Measurements from ENCODE around the gene TRABD. TPM values are rescaled to one million over a fixed set of nuclear protein-coding genes. Genes with fewer than 3 reads are reported as not detected.
A peak's percentile ranks its signal among the peaks of the same experiment; 100 is the strongest.

Gene TRABD
- polyA plus RNA-seq, 1 of the 3 experiments (the other 2 are of a cell fraction), result 50.6 TPM

DNA sequence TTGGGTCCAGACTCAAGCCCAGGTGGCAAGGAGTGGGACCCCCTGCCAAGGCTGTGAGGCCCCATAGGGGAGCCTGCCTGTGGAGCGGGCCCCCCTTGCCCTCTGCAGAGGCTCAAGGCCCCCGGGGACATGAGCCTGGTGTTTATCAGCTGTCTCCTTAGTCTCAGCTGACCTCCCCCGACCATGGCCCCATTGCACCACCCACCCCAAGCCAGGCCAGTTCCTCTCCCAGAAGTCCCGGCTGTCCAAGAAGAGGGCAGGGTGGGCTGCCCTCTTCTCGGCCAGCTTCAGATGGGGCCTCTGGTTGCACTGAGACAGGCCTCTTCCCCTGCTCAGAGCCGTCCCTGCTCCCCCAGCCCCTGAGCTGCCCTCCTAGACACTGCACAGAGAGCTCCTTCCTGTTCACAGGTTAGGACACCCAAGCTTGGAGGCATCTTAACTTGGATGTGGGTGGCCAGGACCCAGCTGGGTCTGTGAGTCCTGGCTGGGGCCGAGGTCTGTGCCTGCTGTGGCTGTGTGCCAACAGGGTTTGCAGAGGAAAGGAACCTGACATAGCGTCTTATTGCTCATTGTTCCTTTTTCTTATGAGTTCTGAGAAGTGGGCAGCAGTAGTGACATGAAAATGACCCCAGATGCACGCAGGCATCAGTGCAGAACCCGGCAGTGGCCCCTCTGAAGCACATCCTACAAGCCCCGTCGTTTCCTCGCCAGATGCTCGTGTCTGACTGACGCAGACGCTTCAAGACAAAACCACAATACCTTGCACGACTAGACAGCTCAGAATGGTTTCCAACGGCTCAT, 5.4 kb downstream of the TRABD start:
- no peaks in the 10 kb centered on the region for H3F3A ChIP-seq (replicated peaks; ENCODE audit: insufficient read depth)
- H3K9me3 ChIP-seq, result no peaks in the 10 kb centered on the region
- H3K36me3 ChIP-seq (replicated peaks in 1 of 2; ENCODE audit: control insufficient read depth in 1 of 2, insufficient read depth in 2 of 2, low read length in 1 of 2), result peaks cover 0 to 34% of the 10 kb centered on the region in 2 experiments
- no peak overlapping the region for H2AFZ ChIP-seq (ENCODE audit: low read depth)
- TF ChIP-seq TCF12 (IDR thresholded peaks at IDR 0.05), result no peak
- TF ChIP-seq SMC3 (IDR thresholded peaks at IDR 0.05; ENCODE audit: low read depth, low read length), result no peak
- TF ChIP-seq EZH2phosphoT487 (IDR thresholded peaks at IDR 0.05; ENCODE audit: borderline replicate concordance, low read depth), result no peak
- H3K4me3 ChIP-seq (ENCODE audit: low read depth in 2 of 2, low read length in 1 of 2), result no peak overlapping the region
- 85% methylated on average over 17 of the region's 18 CpGs for WGBS (ENCODE audit: low lambda C conversion rate)
- ChIA-PET POLR2A (no interaction called here), CTCF (interaction anchor here (1.1 to 3.8 kb wide), 9 partner anchors 8 to 236 kb away, joined by 3 to 16 read pairs (median 5); partner anchors contain the start of gene SELENOO)
- H3K4me2 ChIP-seq, result no peak overlapping the region
- H4K20me1 ChIP-seq (ENCODE audit: insufficient read depth), result 0 out of 2 replicates have a peak, but pooled peaks cover 23% of the 10 kb centered on the region
- no peak overlapping the region for H3K9ac ChIP-seq
- H3K4me1 ChIP-seq (ENCODE audit: control insufficient read depth in 1 of 2, insufficient read depth in 2 of 2, low read depth in 1 of 2, low read length in 1 of 2), result peaks cover 4 to 41% of the 10 kb centered on the region in 2 experiments; a peak in 2 of 4 replicates
- peak; percentile 78 for DNase-seq
- no peaks in the 10 kb centered on the region for H3K27me3 ChIP-seq (ENCODE audit: insufficient read depth)
- H3K79me2 ChIP-seq (ENCODE audit: insufficient read depth), result peaks cover 66% of the 10 kb centered on the region
- H3K27ac ChIP-seq (ENCODE audit: low read depth in 2 of 2, low read length in 1 of 2), result peak overlapping the region in 1 of 2 experiments; percentile 3; a peak in 1 of 4 replicates
- no peaks in the 10 kb centered on the region for H3K9me2 ChIP-seq

DNA sequence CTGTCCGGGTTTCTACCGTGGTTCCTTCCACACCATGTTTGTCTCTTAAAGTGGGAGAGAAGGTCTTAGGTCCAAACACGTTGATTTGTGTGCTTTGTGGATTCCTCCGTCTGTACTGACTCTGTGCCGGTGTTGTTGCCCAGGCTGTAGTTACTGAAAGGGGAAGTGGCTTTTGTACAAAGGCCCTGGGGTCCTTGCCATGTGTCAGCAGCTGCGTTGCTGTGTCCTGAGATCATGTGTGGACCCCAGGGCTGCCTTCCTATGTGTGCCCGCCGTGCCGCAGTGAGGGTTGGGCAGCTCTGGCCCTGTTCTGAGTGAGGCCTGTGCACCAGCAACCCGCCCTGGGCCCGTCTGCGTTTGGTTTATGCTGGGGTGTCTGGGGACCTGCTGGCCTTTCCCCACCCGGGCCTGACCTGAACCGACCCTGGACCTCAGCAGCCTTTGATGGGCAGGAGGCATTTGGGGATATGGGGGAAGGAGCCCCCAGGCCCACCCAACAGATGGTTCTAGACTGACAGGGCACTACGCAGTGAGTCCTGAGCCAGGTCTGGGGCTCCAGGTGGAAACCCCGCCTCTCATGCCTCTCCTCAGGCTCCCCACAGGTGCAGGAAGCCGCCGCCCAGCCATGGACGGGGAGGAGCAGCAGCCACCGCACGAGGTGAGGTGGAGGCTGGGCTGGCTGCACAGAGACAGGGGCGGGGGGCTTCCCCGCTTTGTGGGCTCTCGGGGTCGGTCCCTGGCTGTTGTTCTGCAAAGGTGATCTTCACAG, 6.9 kb downstream of the TRABD start:
- Histone ChIP-seq H3K9me3 (no peaks in the 10 kb centered on the region), H3K4me3 (ENCODE audit: low read depth in 2 of 2, low read length in 1 of 2) (no peak overlapping the region), H2AFZ (ENCODE audit: low read depth) (no peak overlapping the region), H3K27ac (ENCODE audit: low read depth in 2 of 2, low read length in 1 of 2) (no peak overlapping the region; a peak in 1 of 4 replicates), H4K20me1 (ENCODE audit: insufficient read depth) (0 out of 2 replicates have a peak, but pooled peaks cover 23% of the 10 kb centered on the region), H3K36me3 (replicated peaks in 1 of 2; ENCODE audit: control insufficient read depth in 1 of 2, insufficient read depth in 2 of 2, low read length in 1 of 2) (peaks cover 0 to 38% of the 10 kb centered on the region in 2 experiments), H3K9ac (no peak overlapping the region), H3K4me1 (ENCODE audit: control insufficient read depth in 1 of 2, insufficient read depth in 2 of 2, low read depth in 1 of 2, low read length in 1 of 2) (peaks cover 4 to 33% of the 10 kb centered on the region in 2 experiments; a peak in 1 of 4 replicates), H3F3A (replicated peaks; ENCODE audit: insufficient read depth) (no peaks in the 10 kb centered on the region), H3K27me3 (ENCODE audit: insufficient read depth) (no peaks in the 10 kb centered on the region), H3K4me2 (no peak overlapping the region), H3K9me2 (no peaks in the 10 kb centered on the region), H3K79me2 (ENCODE audit: insufficient read depth) (peaks cover 52% of the 10 kb centered on the region)
- ChIA-PET POLR2A (interaction anchor here (0.6 kb wide), 1 partner anchor 137 kb away, joined by 7 read pairs; no protein-coding TSS in a partner anchor), CTCF (interaction anchor here (2.9 to 3.8 kb wide), 2 partner anchors 14 to 44 kb away, joined by 13 to 16 read pairs; no protein-coding TSS in a partner anchor)
- DNase-seq, result no peak
- no peak for TF ChIP-seq ELF1 (IDR thresholded peaks at IDR 0.05)
- no peak for TF ChIP-seq RCOR1 (IDR thresholded peaks at IDR 0.05; ENCODE audit: low read length)
- no peak for TF ChIP-seq SIN3A (IDR thresholded peaks at IDR 0.05; ENCODE audit: borderline replicate concordance, low read depth, low read length)
- TF ChIP-seq NRF1 (IDR thresholded peaks at IDR 0.05; ENCODE audit: low read depth, low read length), result no peak
- TF ChIP-seq, protein P1, sequence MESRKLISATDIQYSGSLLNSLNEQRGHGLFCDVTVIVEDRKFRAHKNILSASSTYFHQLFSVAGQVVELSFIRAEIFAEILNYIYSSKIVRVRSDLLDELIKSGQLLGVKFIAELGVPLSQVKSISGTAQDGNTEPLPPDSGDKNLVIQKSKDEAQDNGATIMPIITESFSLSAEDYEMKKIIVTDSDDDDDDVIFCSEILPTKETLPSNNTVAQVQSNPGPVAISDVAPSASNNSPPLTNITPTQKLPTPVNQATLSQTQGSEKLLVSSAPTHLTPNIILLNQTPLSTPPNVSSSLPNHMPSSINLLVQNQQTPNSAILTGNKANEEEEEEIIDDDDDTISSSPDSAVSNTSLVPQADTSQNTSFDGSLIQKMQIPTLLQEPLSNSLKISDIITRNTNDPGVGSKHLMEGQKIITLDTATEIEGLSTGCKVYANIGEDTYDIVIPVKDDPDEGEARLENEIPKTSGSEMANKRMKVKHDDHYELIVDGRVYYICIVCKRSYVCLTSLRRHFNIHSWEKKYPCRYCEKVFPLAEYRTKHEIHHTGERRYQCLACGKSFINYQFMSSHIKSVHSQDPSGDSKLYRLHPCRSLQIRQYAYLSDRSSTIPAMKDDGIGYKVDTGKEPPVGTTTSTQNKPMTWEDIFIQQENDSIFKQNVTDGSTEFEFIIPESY (IDR thresholded peaks at IDR 0.05; ENCODE audit: borderline replicate concordance, low read depth), result no peak
- no peak for TF ChIP-seq MEF2A (IDR thresholded peaks at IDR 0.05; ENCODE audit: borderline replicate concordance, low read depth)
- TF ChIP-seq, protein P2, sequence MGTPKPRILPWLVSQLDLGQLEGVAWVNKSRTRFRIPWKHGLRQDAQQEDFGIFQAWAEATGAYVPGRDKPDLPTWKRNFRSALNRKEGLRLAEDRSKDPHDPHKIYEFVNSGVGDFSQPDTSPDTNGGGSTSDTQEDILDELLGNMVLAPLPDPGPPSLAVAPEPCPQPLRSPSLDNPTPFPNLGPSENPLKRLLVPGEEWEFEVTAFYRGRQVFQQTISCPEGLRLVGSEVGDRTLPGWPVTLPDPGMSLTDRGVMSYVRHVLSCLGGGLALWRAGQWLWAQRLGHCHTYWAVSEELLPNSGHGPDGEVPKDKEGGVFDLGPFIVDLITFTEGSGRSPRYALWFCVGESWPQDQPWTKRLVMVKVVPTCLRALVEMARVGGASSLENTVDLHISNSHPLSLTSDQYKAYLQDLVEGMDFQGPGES (IDR thresholded peaks at IDR 0.05; ENCODE audit: low read depth, low read length), result no peak
- no peak for TF ChIP-seq RFX5 (IDR thresholded peaks at IDR 0.05; ENCODE audit: low read length)
- no peak for TF ChIP-seq FOXJ3 (CRISPR knock-in tag; IDR thresholded peaks at IDR 0.05)
- no peak for TF ChIP-seq TAF1 (IDR thresholded peaks at IDR 0.05; ENCODE audit: borderline replicate concordance, low read depth, low read length)
- no peak for TF ChIP-seq RXRA (IDR thresholded peaks at IDR 0.05; ENCODE audit: borderline replicate concordance, low read depth)
- no peak for TF ChIP-seq POLR2AphosphoS5 (IDR thresholded peaks at IDR 0.05; ENCODE audit: low read depth, low read length)
- TF ChIP-seq YY1 (IDR thresholded peaks at IDR 0.05; ENCODE audit: low read depth), result no peak
- WGBS (ENCODE audit: low lambda C conversion rate), result 80% methylated on average over 8 of the region's 25 CpGs

Data from SK-N-SH (cell line).